Activated B cell treated with CpG ODN at 0.5 μM for 24 hours (primary cell): ENCODE results near the gene KRT33A. TPM values are rescaled to one million over a fixed set of nuclear protein-coding genes. Genes with fewer than 3 reads are reported as not detected.

Experiments used
- ATAC-seq: fragments of 200-7000 bp; cut with Tn5 transposase; one replicate; pipeline ENCODE4 v1.10.0; 2021; ENCODE audit warnings: low read depth, mild to moderate bottlenecking, moderate library complexity
- CTCF ChIA-PET: fragments of 350-600 bp; sonication (Branson Sonifier 250); formaldehyde crosslinking; loops from one replicate; lab custom pipeline; 2021; ENCODE audit warnings: antibody characterized with exemption; lab: Charles Lee
- POLR2A ChIA-PET: fragments of 350-600 bp; sonication (Branson Sonifier 250); formaldehyde crosslinking; loops from one replicate; lab custom pipeline; 2021; ENCODE audit warnings: antibody characterized with exemption; lab: Charles Lee
- DNase-seq: peaks from one replicate; pipeline ENCODE4 v3.0.0; 2022
- H3K27ac Mint-ChIP-seq: one replicate; pipeline ENCODE4 v1.8.0; 2020; ENCODE audit warnings: mixed read lengths
- H3K27me3 Mint-ChIP-seq: one replicate; pipeline ENCODE4 v1.8.0; 2021; ENCODE audit warnings: mixed read lengths
- H3K36me3 Mint-ChIP-seq: one replicate; pipeline ENCODE4 v1.8.0; 2021; ENCODE audit warnings: low read depth, mixed read lengths
- H3K4me1 Mint-ChIP-seq: one replicate; pipeline ENCODE4 v1.8.0; 2021; ENCODE audit warnings: mixed read lengths
- H3K4me3 Mint-ChIP-seq: one replicate; pipeline ENCODE4 v1.8.0; 2020; ENCODE audit warnings: mild to moderate bottlenecking, mixed read lengths
- H3K9me3 Mint-ChIP-seq: one replicate; pipeline ENCODE4 v1.8.0; 2020; ENCODE audit warnings: mixed read lengths
- intact Hi-C: fragments of 100-400 bp; cut with micrococcal nuclease; formaldehyde crosslinking; loops from one replicate; pipeline ENCODE4 v1.15.1; 2024
- total RNA-seq: library from RNA; stranded (reverse); gene quantifications from 2 replicates; pipeline ENCODE4 v1.2.3, GENCODE V29; 2022
- TF ChIP-seq, protein P1 (sequence below): fragments of 200-600 bp; IDR thresholded peaks from one replicate; pipeline ENCODE4 v1.8.0; 2022; ENCODE audit warnings: antibody characterized with exemption, mild to moderate bottlenecking

Gene KRT33A
- total RNA-seq, 1 donor from 2014 or later: not detected

DNA sequence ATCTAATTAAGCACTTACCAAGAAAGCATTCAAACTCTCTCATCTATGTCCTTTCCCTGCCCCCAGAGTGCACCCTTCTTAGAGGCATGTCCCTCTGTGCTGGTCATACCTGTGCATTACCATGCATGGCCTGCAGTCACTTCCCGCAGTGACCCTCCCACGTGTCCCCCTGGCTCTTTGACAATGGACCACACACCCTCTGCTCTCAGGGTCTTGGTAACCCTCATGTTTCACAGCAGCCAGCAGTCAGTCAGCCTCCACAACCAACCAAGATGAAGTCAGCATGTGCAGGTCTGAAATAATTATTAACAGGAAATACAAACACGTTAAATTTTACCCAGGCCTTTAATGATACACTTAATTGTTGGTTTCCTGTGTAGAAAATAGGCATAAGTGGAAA lies 10.1 kb downstream of the KRT33A start:
- Mint-ChIP-seq H3K4me3 (no peak overlapping the region), H3K9me3 (peaks cover 14% of the 10 kb centered on the region), H3K36me3 (no peaks in the 10 kb centered on the region), H3K27ac (no peak overlapping the region), H3K27me3 (peaks cover 10% of the 10 kb centered on the region), H3K4me1 (peaks cover 9% of the 10 kb centered on the region)
- DNase-seq (no peak), ATAC-seq (no peak)
- intact Hi-C loops: no loop called here
- CTCF ChIA-PET: no interaction called here
- POLR2A ChIA-PET: no interaction called here
- TF ChIP-seq, protein P1, sequence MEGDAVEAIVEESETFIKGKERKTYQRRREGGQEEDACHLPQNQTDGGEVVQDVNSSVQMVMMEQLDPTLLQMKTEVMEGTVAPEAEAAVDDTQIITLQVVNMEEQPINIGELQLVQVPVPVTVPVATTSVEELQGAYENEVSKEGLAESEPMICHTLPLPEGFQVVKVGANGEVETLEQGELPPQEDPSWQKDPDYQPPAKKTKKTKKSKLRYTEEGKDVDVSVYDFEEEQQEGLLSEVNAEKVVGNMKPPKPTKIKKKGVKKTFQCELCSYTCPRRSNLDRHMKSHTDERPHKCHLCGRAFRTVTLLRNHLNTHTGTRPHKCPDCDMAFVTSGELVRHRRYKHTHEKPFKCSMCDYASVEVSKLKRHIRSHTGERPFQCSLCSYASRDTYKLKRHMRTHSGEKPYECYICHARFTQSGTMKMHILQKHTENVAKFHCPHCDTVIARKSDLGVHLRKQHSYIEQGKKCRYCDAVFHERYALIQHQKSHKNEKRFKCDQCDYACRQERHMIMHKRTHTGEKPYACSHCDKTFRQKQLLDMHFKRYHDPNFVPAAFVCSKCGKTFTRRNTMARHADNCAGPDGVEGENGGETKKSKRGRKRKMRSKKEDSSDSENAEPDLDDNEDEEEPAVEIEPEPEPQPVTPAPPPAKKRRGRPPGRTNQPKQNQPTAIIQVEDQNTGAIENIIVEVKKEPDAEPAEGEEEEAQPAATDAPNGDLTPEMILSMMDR: no peak

DNA sequence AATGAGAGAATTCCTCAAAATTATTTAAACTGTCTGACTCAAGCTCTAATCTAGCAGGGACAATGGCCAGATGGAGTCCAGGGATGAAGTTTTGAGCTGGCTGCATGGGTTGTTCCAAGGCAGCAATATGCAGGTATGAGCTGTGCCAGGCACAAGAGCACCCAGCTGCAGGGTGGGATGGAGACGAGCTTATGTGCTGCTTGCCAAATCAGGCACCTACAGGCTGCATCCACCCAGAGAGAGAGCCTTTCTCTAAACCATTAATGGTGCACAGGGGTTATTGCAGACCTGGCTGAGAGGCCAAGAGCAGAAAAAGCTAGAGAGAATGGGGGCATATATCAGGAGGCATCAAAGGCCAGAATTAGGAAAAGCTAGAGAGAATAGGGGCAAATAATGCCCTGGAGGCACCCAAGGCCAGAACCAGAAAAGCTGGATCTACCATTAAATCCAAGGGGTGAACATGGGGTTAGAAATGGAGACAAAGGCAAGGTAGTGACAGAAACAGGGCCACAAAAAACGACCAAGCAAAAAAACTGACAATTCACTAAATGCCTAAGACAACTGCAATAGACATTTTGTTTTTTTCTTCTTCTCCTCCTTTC lies 11.0 kb downstream of the KRT33A start:
- Mint-ChIP-seq H3K36me3 (no peaks in the 10 kb centered on the region), H3K9me3 (peaks cover 14% of the 10 kb centered on the region), H3K4me3 (no peak overlapping the region), H3K27ac (no peak overlapping the region), H3K27me3 (peaks cover 10% of the 10 kb centered on the region), H3K4me1 (peaks cover 11% of the 10 kb centered on the region)
- intact Hi-C loops: no loop called here
- no peak for DNase-seq
- no peak for ATAC-seq
- ChIA-PET CTCF (no interaction called here), POLR2A (no interaction called here)
- TF ChIP-seq, protein P1: no peak

DNA sequence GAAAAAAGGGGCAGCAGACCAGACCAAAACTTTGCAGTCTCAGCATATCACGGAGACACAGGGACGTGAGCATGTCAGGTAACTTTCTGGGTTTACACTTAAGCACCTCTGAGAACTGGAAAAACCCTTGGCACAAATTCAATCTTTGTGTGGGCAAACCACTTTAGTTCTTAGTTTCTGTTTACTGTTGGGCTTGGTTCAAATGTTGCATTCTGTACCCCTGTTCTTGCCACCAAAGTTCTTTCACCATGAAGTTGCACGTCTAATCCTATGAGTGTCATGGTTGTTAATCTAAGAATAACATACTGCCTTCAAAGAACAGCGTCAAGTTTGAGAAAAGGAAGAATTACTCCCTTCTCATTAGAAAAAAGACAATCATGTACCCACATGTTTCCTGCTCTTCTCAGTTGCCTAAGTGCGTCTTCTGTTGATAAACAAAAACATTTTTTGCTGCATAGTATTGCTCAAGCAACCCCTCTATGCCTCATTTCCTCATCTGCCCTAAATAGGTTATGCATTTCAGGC lies 11.6 kb downstream of the KRT33A start:
- peaks cover 17% of the 10 kb centered on the region for H3K4me1 Mint-ChIP-seq
- ATAC-seq (no peak), DNase-seq (no peak)
- H3K27me3 Mint-ChIP-seq: peaks cover 10% of the 10 kb centered on the region
- H3K9me3 Mint-ChIP-seq: peaks cover 14% of the 10 kb centered on the region
- intact Hi-C loops: no loop called here
- H3K4me3 Mint-ChIP-seq: no peak overlapping the region
- ChIA-PET POLR2A (no interaction called here), CTCF (no interaction called here)
- TF ChIP-seq, protein P1: no peak
- H3K27ac Mint-ChIP-seq: no peak overlapping the region
- no peaks in the 10 kb centered on the region for H3K36me3 Mint-ChIP-seq

DNA sequence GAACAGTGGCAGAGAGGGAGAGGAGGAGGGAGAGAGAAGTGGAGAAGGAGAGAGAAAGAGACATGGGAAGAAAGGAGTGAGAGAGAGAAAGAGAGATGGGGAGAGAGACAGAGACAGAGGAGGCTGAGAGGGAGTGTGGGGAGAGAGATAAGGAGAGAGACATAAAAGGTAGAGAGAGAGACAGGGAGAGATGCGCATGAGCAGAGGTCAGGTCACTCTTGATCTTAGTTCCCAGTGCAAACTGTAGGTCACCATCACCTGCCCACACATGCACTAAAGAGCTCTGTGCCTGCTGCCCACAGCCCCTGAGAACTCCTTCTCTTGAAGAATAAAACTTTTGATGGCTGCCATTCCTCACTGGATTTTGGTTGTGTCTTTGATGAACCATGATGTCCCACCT lies 14.9 kb downstream of the KRT33A start:
- intact Hi-C loops: no loop called here
- Mint-ChIP-seq H3K4me3 (no peak overlapping the region), H3K36me3 (no peaks in the 10 kb centered on the region)

More for the DNA sequence above, 14.9 kb downstream of the KRT33A start:
- TF ChIP-seq, protein P1: no peak
- ATAC-seq (no peak), DNase-seq (no peak)
- Mint-ChIP-seq H3K27me3 (peaks cover 4% of the 10 kb centered on the region), H3K9me3 (no peaks in the 10 kb centered on the region), H3K27ac (no peak overlapping the region), H3K4me1 (peaks cover 19% of the 10 kb centered on the region)
- CTCF ChIA-PET: no interaction called here
- POLR2A ChIA-PET: no interaction called here
